ENCODE data around the gene SEL1L. TPM values are rescaled to one million over a fixed set of nuclear protein-coding genes. Genes with fewer than 3 reads are reported as not detected.

Gene SEL1L
- 120 and 125 TPM in 2 replicates for total RNA-seq

DNA sequence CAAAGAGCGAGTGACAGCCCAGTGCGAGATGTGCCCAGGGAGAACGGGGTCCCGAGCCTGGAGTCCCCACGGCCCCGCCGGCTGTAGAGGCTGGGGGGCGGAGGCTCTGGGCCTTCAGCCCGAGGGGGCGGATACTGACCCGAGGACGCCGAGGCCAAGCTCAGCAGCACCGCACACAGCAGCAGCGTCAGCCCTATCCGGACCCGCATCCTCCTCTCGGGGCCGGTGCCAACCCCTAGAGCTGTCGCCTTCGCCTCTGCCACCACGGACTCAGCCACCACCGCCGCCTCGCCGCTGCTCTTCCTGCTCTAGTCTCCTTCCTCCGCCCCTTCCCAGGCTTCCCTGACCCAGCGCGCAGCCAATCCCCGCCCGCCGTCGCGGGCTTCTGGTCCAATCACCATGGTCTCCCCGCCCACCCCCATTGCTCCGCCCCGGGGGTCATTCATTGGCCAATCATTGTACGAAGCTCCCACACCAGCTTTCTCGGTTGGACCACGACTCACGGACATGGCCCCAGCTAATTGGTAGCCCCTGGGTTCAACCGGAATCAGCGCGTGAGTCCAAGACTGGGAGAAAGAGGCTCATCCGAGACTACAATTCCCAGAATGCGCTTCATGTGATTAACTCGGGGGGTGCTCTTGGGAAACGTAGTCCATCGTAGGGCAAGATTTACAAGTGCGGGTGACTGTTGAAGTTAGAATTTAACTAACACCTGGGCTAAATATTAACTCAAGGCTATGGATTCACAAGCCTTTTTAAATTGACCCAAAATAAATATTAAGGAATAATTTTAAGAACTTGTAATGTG is at the start of gene SEL1L:
SEL1L (minus strand) TSS at position 318 of the 808 bp plus-strand sequence; CDS start at position 209, 109 bp downstream.

Other genes with a start within 250 kb of the SEL1L start
- 40.9 and 51.6 TPM in 2 replicates for gene STON2, start 133.5 kb downstream of the SEL1L start, total RNA-seq

Measured in articular chondrocyte of knee joint (primary cell).